ENCODE data around the gene KCNMA1.

DNA sequence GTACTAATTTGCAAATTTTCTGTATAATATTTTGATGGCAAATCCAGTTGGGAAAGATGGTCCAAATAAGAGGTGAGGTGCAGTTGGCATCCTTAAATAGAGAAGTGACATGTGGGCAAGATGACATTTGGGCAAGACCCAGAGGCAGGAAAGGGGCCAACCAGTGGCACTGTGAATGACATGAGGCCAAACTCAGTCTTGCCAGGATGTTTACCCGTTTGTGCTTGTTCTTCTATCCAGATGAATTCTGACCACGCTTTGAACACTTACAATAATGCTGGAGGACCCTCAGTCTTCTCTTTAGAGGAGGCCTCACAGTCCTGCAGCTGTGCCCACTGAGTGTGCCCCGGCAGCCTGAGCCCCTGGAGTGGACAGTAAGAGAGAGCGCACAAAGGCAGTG, 45.1 kb downstream of the KCNMA1 start:
- TF ChIP-seq POLR2A (IDR thresholded peaks at IDR 0.05) = no peak
- TF ChIP-seq, protein P1, sequence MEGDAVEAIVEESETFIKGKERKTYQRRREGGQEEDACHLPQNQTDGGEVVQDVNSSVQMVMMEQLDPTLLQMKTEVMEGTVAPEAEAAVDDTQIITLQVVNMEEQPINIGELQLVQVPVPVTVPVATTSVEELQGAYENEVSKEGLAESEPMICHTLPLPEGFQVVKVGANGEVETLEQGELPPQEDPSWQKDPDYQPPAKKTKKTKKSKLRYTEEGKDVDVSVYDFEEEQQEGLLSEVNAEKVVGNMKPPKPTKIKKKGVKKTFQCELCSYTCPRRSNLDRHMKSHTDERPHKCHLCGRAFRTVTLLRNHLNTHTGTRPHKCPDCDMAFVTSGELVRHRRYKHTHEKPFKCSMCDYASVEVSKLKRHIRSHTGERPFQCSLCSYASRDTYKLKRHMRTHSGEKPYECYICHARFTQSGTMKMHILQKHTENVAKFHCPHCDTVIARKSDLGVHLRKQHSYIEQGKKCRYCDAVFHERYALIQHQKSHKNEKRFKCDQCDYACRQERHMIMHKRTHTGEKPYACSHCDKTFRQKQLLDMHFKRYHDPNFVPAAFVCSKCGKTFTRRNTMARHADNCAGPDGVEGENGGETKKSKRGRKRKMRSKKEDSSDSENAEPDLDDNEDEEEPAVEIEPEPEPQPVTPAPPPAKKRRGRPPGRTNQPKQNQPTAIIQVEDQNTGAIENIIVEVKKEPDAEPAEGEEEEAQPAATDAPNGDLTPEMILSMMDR (IDR thresholded peaks at IDR 0.05 in 8 of 11, conservative IDR thresholded peaks at IDR 0.05 in 3 of 11) = no peak
- no peak for TF ChIP-seq POLR2AphosphoS5 (IDR thresholded peaks at IDR 0.05)
